IMR-90 (cell line): ENCODE measurements around the gene GTF3C4. TPM values are rescaled to one million over a fixed set of nuclear protein-coding genes. Genes with fewer than 3 reads are reported as not detected.

ENCODE experiments used
- ATAC-seq: fragments of 200-7000 bp; cut with Tn5 transposase; 2 replicates; pipeline ENCODE4 v1.9.1; 2020; ENCODE audit warnings: low read depth, mild to moderate bottlenecking, moderate library complexity
- BruUV-seq: library from RNA; stranded (reverse); fragments of 400-500 nt; replicated peaks from 2 replicates; lab custom pipeline; 2021; lab: Mats Ljungman, UMichigan
- CTCF ChIA-PET: fragments of 300-600 bp; formaldehyde crosslinking; extraction: SDS; loops from one replicate; lab custom pipeline; 2021; ENCODE audit warnings: antibody characterized with exemption; lab: Yijun Ruan, JAX
- POLR2A ChIA-PET: fragments of 300-600 bp; sonication (Branson Sonifier 250); formaldehyde crosslinking; loops from one replicate; lab custom pipeline; 2022; ENCODE audit warnings: antibody characterized with exemption; ENCODE audit not compliant: unreplicated experiment; lab: Charles Lee
- DNase-seq: peaks from one replicate; pipeline ENCODE4 v3.0.0; 2013
- H2AFZ ChIP-seq: replicated peaks from 2 replicates; pipeline ENCODE3; 2013; ENCODE audit warnings: low read length, mild to moderate bottlenecking; ENCODE audit not compliant: poor library complexity
- H2AK5ac ChIP-seq: 2 replicates; pipeline ENCODE4 v1.6.1; 2013; ENCODE audit warnings: low read depth, low read length, inconsistent platforms
- H2AK9ac ChIP-seq: replicated peaks from 2 replicates; pipeline ENCODE3; 2013; ENCODE audit warnings: mild to moderate bottlenecking, low read depth, low read length, moderate library complexity; ENCODE audit not compliant: poor library complexity
- H2BK120ac ChIP-seq: 2 replicates; pipeline ENCODE4 v1.6.1; 2013; ENCODE audit warnings: low read depth, low read length, inconsistent platforms
- H2BK15ac ChIP-seq: 3 replicates; pipeline ENCODE4 v1.6.1; 2013; ENCODE audit warnings: low read depth, low read length, inconsistent platforms
- H2BK20ac ChIP-seq: 2 replicates; pipeline ENCODE4 v1.6.1; 2013; ENCODE audit warnings: low read depth, mild to moderate bottlenecking, inconsistent platforms, low read length, moderate library complexity
- H2BK5ac ChIP-seq: 2 replicates; pipeline ENCODE4 v1.6.1; 2013; ENCODE audit warnings: mild to moderate bottlenecking, low read depth, low read length, inconsistent platforms; ENCODE audit not compliant: poor library complexity, severe bottlenecking
- H3K14ac ChIP-seq: replicated peaks from 2 replicates; pipeline ENCODE4 v1.6.1; 2013; ENCODE audit warnings: low read depth, low read length, inconsistent platforms
- H3K18ac ChIP-seq: 2 replicates; pipeline ENCODE4 v1.6.1; 2013; ENCODE audit warnings: low read depth, low read length, control low read depth
- H3K23ac ChIP-seq: 2 replicates; pipeline ENCODE4 v1.6.1; 2013; ENCODE audit warnings: low read depth, low read length, inconsistent platforms
- H3K27ac ChIP-seq: 2 replicates; pipeline ENCODE4 v1.5.1; 2013; ENCODE audit warnings: mild to moderate bottlenecking, control low read depth, low read length; ENCODE audit not compliant: insufficient read depth
- H3K27me3 ChIP-seq: 2 replicates; pipeline ENCODE4 v1.6.1; 2013; ENCODE audit warnings: low read length; ENCODE audit not compliant: control insufficient read depth, insufficient read depth
- H3K36me3 ChIP-seq: 2 replicates; pipeline ENCODE4 v1.6.1; 2013; ENCODE audit warnings: low read length, mixed read lengths; ENCODE audit not compliant: control insufficient read depth, insufficient read depth
- H3K4ac ChIP-seq: 2 replicates; pipeline ENCODE4 v1.6.1; 2013; ENCODE audit warnings: low read depth, low read length, inconsistent platforms
- H3K4me1 ChIP-seq: 2 replicates; pipeline ENCODE4 v1.6.1; 2013; ENCODE audit warnings: low read length, mixed read lengths; ENCODE audit not compliant: control insufficient read depth, insufficient read depth
- H3K4me2 ChIP-seq: 2 replicates; pipeline ENCODE4 v1.6.1; 2013; ENCODE audit warnings: low read depth, mild to moderate bottlenecking, control low read depth, low read length, moderate library complexity
- H3K4me3 ChIP-seq: 2 replicates; pipeline ENCODE4 v1.5.1; 2013; ENCODE audit warnings: low read depth, mild to moderate bottlenecking, control low read depth, low read length, moderate library complexity; ENCODE audit not compliant: insufficient read depth
- H3K56ac ChIP-seq: 2 replicates; pipeline ENCODE4 v1.6.1; 2013; ENCODE audit warnings: low read length, inconsistent platforms; ENCODE audit not compliant: insufficient read depth; ENCODE audit errors: extremely low read depth
- H3K79me1 ChIP-seq, 2 experiments: 2 replicates each; pipeline ENCODE4 v1.6.1; 2013; ENCODE audit warnings: low read length in 2 of 2, inconsistent platforms in 1 of 2, low read depth in 1 of 2
- H3K9ac ChIP-seq: 2 replicates; pipeline ENCODE4 v1.6.1; 2013; ENCODE audit warnings: low read depth, low read length, control low read depth
- H3K9me1 ChIP-seq: 2 replicates; pipeline ENCODE4 v1.6.1; 2013; ENCODE audit warnings: low read length, inconsistent platforms; ENCODE audit not compliant: insufficient read depth
- H3K9me3 ChIP-seq: 2 replicates; pipeline ENCODE4 v1.6.1; 2013; ENCODE audit warnings: low read length; ENCODE audit not compliant: control insufficient read depth, insufficient read depth
- H4K20me1 ChIP-seq: 2 replicates; pipeline ENCODE4 v1.6.1; 2013; ENCODE audit warnings: low read length, inconsistent platforms; ENCODE audit not compliant: insufficient read depth
- H4K5ac ChIP-seq: 2 replicates; pipeline ENCODE4 v1.6.1; 2013; ENCODE audit warnings: mild to moderate bottlenecking, low read depth, low read length, control low read depth
- H4K8ac ChIP-seq, 2 experiments: 2 replicates each; pipeline ENCODE4 v1.6.1; 2013; ENCODE audit warnings: low read depth in 2 of 2, low read length in 2 of 2, control low read depth in 1 of 2, inconsistent platforms in 1 of 2
- H4K91ac ChIP-seq: 2 replicates; pipeline ENCODE4 v1.6.1; 2013; ENCODE audit warnings: low read depth, low read length, inconsistent platforms; ENCODE audit not compliant: insufficient read depth
- BHLHE40 ChIP-seq: fragments of 150-350 bp; IDR thresholded peaks from 2 replicates; pipeline ENCODE4 v1.6.1; 2016; ENCODE audit warnings: mild to moderate bottlenecking, low read depth, low read length
- CEBPB ChIP-seq: IDR thresholded peaks from 2 replicates; pipeline ENCODE4 v1.6.1; 2012; ENCODE audit warnings: low read depth, low read length, improper control_type of control experiment
- CHD1 ChIP-seq: IDR thresholded peaks from 2 replicates; pipeline ENCODE4 v1.6.1; 2012; ENCODE audit warnings: low read depth, low read length, improper control_type of control experiment
- FOS ChIP-seq: fragments of 150-350 bp; IDR thresholded peaks from 2 replicates; pipeline ENCODE4 v1.6.1; 2016; ENCODE audit warnings: low read depth, low read length
- MAFK ChIP-seq: IDR thresholded peaks from 2 replicates; pipeline ENCODE4 v1.6.1; 2012; ENCODE audit warnings: low read depth, low read length, improper control_type of control experiment
- MAZ ChIP-seq: IDR thresholded peaks from 2 replicates; pipeline ENCODE4 v1.6.1; 2012; ENCODE audit warnings: low read depth, mild to moderate bottlenecking, low read length, improper control_type of control experiment, moderate library complexity, borderline replicate concordance
- MXI1 ChIP-seq: IDR thresholded peaks from 2 replicates; pipeline ENCODE4 v1.6.1; 2012; ENCODE audit warnings: low read depth, mild to moderate bottlenecking, low read length, moderate library complexity, borderline replicate concordance
- NFE2L2 ChIP-seq: fragments of 150-350 bp; IDR thresholded peaks from 2 replicates; pipeline ENCODE4 v1.6.1; 2016; ENCODE audit warnings: low read depth, mild to moderate bottlenecking, low read length
- POLR2A ChIP-seq: IDR thresholded peaks from 2 replicates; pipeline ENCODE4 v1.6.1; 2012; ENCODE audit warnings: mild to moderate bottlenecking, low read depth, low read length
- RAD21 ChIP-seq: IDR thresholded peaks from 2 replicates; pipeline ENCODE4 v1.6.1; 2012; ENCODE audit warnings: low read length, improper control_type of control experiment
- RCOR1 ChIP-seq: IDR thresholded peaks from 2 replicates; pipeline ENCODE4 v1.6.1; 2012; ENCODE audit warnings: mild to moderate bottlenecking, low read length, improper control_type of control experiment; ENCODE audit not compliant: insufficient replicate concordance
- RFX5 ChIP-seq: IDR thresholded peaks from 2 replicates; pipeline ENCODE4 v1.8.0; 2012; ENCODE audit warnings: low read depth, mild to moderate bottlenecking, low read length, moderate library complexity
- SMC3 ChIP-seq: fragments of 150-350 bp; IDR thresholded peaks from 2 replicates; pipeline ENCODE4 v1.6.1; 2016; ENCODE audit warnings: low read depth, mild to moderate bottlenecking, antibody characterized with exemption, low read length, moderate library complexity
- WGBS, 2 experiments: methylation state at CpG; one replicate each; pipeline versions ENCODE4 v1.1.5 to v1.1.7; 2013; ENCODE audit warnings: missing lambda C conversion rate in 2 of 2; ENCODE audit not compliant: insufficient read length in 1 of 2; ENCODE audit errors: extremely low coverage in 2 of 2; 5-methylcytosine and 5-hydroxymethylcytosine counted together
- dilution Hi-C: fragments of 300-500 bp; cut with HindIII; formaldehyde crosslinking; loops from one replicate; pipeline ENCODE4 v1.14.3; 2018; ENCODE audit warnings: low sequenced_read_pairs; ENCODE audit not compliant: unreplicated experiment
- in situ Hi-C: fragments of 300-500 bp; cut with MboI; formaldehyde crosslinking; loops from 3 replicates; pipeline ENCODE4 v1.14.3; 2019; ENCODE audit warnings: low sequenced_read_pairs, inconsistent platforms, mixed read lengths
- intact Hi-C: fragments of 100-400 bp; cut with micrococcal nuclease; formaldehyde crosslinking; loops from 2 replicates; pipeline ENCODE4 v1.10.0; 2022
- polyA plus RNA-seq, 3 experiments: library from polyadenylated mRNA; depleted of rRNA; stranded (reverse); fragments of >200 nt; gene quantifications; 2 replicates each; pipeline ENCODE4 v1.2.3, GENCODE V29; 2012; ENCODE audit warnings: low replicate concordance in 1 of 3
- total RNA-seq: library from RNA; depleted of rRNA; stranded (reverse); fragments of >200 nt; gene quantifications from 2 replicates; pipeline ENCODE4 v1.2.3, GENCODE V29; 2012
- TF ChIP-seq, protein P1 (sequence below): fragments of 150-350 bp; IDR thresholded peaks from 2 replicates; pipeline ENCODE4 v1.6.1; 2016; ENCODE audit warnings: low read depth, mild to moderate bottlenecking, low read length, moderate library complexity, borderline replicate concordance
- TF ChIP-seq, protein P2 (sequence below): conservative IDR thresholded peaks from 2 replicates; pipeline ENCODE4 v1.5.1; 2012; ENCODE audit warnings: mild to moderate bottlenecking, low read depth, low read length, improper control_type of control experiment
- TF ChIP-seq, protein P3 (sequence below): fragments of 150-350 bp; IDR thresholded peaks from 2 replicates; pipeline ENCODE4 v1.6.1; 2017; ENCODE audit warnings: mild to moderate bottlenecking, antibody characterized with exemption, low read length, low read depth

The GTF3C4 gene
- total and polyA plus RNA-seq, 2 of the 4 experiments (the other 2 are of a cell fraction) = 4.7 to 16.5 TPM

DNA sequence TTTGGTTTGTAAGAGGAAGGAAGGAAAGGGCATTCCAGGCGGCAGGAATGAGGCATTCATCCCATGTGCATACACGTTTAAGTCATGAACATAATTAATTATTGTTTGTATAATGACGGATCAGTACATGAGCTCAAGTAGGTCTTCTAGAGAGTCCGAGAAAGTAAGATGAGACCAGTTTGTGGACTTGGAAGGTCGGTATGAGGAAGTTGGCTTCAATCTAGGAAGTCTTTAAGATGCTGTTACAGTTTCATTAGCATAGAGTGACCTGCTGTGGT lies 2.1 kb downstream of the GTF3C4 start:
- dilution Hi-C loops = no loop called here
- Histone ChIP-seq H4K91ac (no peak overlapping the region), H3K4me1 (peaks cover 2% of the 10 kb centered on the region; the same call in 1 of the 2 replicates), H2BK15ac (no peak overlapping the region), H2BK120ac (no peak overlapping the region), H3K9me3 (no peaks in the 10 kb centered on the region), H2AK5ac (no peak overlapping the region), H2AK9ac (no peak overlapping the region), H3K9me1 (peaks cover 6% of the 10 kb centered on the region; the same call in 1 of the 2 replicates), H3K27me3 (no peaks in the 10 kb centered on the region), H4K20me1 (peaks cover 66% of the 10 kb centered on the region), H4K8ac (no peak overlapping the region), H3K4me2 (peak overlapping the region; percentile 63), H4K5ac (no peak overlapping the region), H3K56ac (no peak overlapping the region), H2BK20ac (no peak overlapping the region), H2BK5ac (no peak overlapping the region), H3K27ac (no peak overlapping the region), H3K14ac (no peak overlapping the region), H3K9ac (no peak overlapping the region), H3K36me3 (no peaks in the 10 kb centered on the region), H3K23ac (peak overlapping the region; percentile 11; the same call in 1 of the 2 replicates), H3K4ac (no peak overlapping the region), H2AFZ (no peak overlapping the region), H3K4me3 (no peak overlapping the region), H3K18ac (no peak overlapping the region), H3K79me1 (peaks cover 12 to 72% of the 10 kb centered on the region in 2 experiments; a peak in 3 of 4 replicates)
- peak; percentile 26 for DNase-seq
- intact Hi-C loops = loop anchor here (10.0 kb wide), 1 partner anchor 92 kb away; no protein-coding TSS in a partner anchor
- TF ChIP-seq CEBPB (no peak), RFX5 (no peak), RAD21 (no peak), MXI1 (no peak), FOS (no peak), SMC3 (no peak), RCOR1 (no peak), NFE2L2 (no peak), MAFK (no peak), BHLHE40 (no peak), MAZ (no peak), POLR2A (no peak), CHD1 (no peak)
- TF ChIP-seq, protein P1, sequence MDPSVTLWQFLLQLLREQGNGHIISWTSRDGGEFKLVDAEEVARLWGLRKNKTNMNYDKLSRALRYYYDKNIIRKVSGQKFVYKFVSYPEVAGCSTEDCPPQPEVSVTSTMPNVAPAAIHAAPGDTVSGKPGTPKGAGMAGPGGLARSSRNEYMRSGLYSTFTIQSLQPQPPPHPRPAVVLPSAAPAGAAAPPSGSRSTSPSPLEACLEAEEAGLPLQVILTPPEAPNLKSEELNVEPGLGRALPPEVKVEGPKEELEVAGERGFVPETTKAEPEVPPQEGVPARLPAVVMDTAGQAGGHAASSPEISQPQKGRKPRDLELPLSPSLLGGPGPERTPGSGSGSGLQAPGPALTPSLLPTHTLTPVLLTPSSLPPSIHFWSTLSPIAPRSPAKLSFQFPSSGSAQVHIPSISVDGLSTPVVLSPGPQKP = no peak
- TF ChIP-seq, protein P2, sequence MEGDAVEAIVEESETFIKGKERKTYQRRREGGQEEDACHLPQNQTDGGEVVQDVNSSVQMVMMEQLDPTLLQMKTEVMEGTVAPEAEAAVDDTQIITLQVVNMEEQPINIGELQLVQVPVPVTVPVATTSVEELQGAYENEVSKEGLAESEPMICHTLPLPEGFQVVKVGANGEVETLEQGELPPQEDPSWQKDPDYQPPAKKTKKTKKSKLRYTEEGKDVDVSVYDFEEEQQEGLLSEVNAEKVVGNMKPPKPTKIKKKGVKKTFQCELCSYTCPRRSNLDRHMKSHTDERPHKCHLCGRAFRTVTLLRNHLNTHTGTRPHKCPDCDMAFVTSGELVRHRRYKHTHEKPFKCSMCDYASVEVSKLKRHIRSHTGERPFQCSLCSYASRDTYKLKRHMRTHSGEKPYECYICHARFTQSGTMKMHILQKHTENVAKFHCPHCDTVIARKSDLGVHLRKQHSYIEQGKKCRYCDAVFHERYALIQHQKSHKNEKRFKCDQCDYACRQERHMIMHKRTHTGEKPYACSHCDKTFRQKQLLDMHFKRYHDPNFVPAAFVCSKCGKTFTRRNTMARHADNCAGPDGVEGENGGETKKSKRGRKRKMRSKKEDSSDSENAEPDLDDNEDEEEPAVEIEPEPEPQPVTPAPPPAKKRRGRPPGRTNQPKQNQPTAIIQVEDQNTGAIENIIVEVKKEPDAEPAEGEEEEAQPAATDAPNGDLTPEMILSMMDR = no peak
- TF ChIP-seq, protein P3, sequence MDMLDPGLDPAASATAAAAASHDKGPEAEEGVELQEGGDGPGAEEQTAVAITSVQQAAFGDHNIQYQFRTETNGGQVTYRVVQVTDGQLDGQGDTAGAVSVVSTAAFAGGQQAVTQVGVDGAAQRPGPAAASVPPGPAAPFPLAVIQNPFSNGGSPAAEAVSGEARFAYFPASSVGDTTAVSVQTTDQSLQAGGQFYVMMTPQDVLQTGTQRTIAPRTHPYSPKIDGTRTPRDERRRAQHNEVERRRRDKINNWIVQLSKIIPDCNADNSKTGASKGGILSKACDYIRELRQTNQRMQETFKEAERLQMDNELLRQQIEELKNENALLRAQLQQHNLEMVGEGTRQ = no peak
- ChIA-PET POLR2A (no interaction called here), CTCF (no interaction called here)
- no peak for ATAC-seq
- 62% methylated on average over 3 of the region's 5 CpGs; no CpG with 5 or more reads in 1 of the 2 experiments for WGBS, 2 experiments
- no TSS peak for BruUV-seq
- in situ Hi-C loops = no loop called here
